ENCODE data around the gene SLC13A2.

SLC13A2 gene

DNA sequence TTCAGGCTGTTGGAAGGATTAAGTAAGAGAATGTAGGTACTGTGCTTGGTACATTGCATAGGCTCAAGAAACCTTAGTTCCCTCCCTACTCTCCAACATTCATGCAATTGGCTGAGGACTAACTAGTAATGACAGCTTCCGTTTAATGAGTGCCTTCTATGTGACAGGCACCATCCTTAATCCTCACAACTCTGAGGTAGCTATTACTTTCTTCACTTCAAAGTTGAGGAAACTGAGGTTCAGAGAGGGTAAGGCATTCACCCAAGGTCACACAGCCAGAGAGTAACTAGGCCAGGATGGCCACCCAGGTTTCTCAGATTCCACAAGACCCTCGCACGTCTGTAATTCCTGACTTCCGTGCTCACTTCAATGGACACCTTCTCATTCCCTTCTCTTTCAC lies 56.8 kb downstream of the SLC13A2 start:
- Histone ChIP-seq H3K36me3 (ENCODE audit: insufficient read depth) (no peaks in the 10 kb centered on the region), H3K4me3 (IDR thresholded peaks at IDR 0.05; ENCODE audit: insufficient read depth, low read depth, low read length) (no peak overlapping the region), H3K27me3 (ENCODE audit: insufficient read depth, low read depth) (peaks cover 54% of the 10 kb centered on the region), H4K20me1 (ENCODE audit: insufficient read depth) (no peaks in the 10 kb centered on the region), H3K79me2 (ENCODE audit: insufficient read depth, low read depth) (no peaks in the 10 kb centered on the region), H3K4me2 (no peak overlapping the region), H3K4me1 (ENCODE audit: low read depth, poor library complexity, severe bottlenecking) (no peaks in the 10 kb centered on the region), H3K27ac (no peak overlapping the region), H2AFZ (ENCODE audit: low read depth) (no peak overlapping the region), H3K9ac (no peak overlapping the region)
- TF ChIP-seq CTCF (conservative IDR thresholded peaks at IDR 0.05; ENCODE audit: low read depth, low read length), result no peak

- Histone ChIP-seq H3K79me2 (ENCODE audit: insufficient read depth, low read depth) (no peaks in the 10 kb centered on the region), H3K4me1 (ENCODE audit: low read depth, poor library complexity, severe bottlenecking) (no peaks in the 10 kb centered on the region), H3K4me3 (IDR thresholded peaks at IDR 0.05; ENCODE audit: insufficient read depth, low read depth, low read length) (no peak overlapping the region), H2AFZ (ENCODE audit: low read depth) (no peak overlapping the region), H3K36me3 (ENCODE audit: insufficient read depth) (no peaks in the 10 kb centered on the region), H3K4me2 (no peak overlapping the region), H4K20me1 (ENCODE audit: insufficient read depth) (no peaks in the 10 kb centered on the region), H3K27me3 (ENCODE audit: insufficient read depth, low read depth) (peaks cover 57% of the 10 kb centered on the region), H3K9ac (no peak overlapping the region), H3K27ac (no peak overlapping the region)
- TF ChIP-seq CTCF (conservative IDR thresholded peaks at IDR 0.05; ENCODE audit: low read depth, low read length), result no peak
These were observed 57.5 kb downstream of the SLC13A2 start for GRCh38 chr17:28530926-28531325.

- H3K4me1 ChIP-seq (ENCODE audit: low read depth, poor library complexity, severe bottlenecking), result peaks cover 6% of the 10 kb centered on the region
- no peak overlapping the region for H2AFZ ChIP-seq (ENCODE audit: low read depth)
- H3K79me2 ChIP-seq (ENCODE audit: insufficient read depth, low read depth), result no peaks in the 10 kb centered on the region
- no peak overlapping the region for H3K27ac ChIP-seq
- no peak overlapping the region for H3K9ac ChIP-seq
- H3K4me2 ChIP-seq, result no peak overlapping the region
- H3K27me3 ChIP-seq (ENCODE audit: insufficient read depth, low read depth), result peaks cover 71% of the 10 kb centered on the region
- no peaks in the 10 kb centered on the region for H3K36me3 ChIP-seq (ENCODE audit: insufficient read depth)
- no peaks in the 10 kb centered on the region for H4K20me1 ChIP-seq (ENCODE audit: insufficient read depth)
- no peak overlapping the region for H3K4me3 ChIP-seq (IDR thresholded peaks at IDR 0.05; ENCODE audit: insufficient read depth, low read depth, low read length)
- no peak for TF ChIP-seq CTCF (conservative IDR thresholded peaks at IDR 0.05; ENCODE audit: low read depth, low read length)
These were observed 58.9 kb downstream of the SLC13A2 start for GRCh38 chr17:28532050-28532960.

GRCh38 chr17:28533091-28533807 lies 59.8 kb downstream of the SLC13A2 start:
- Histone ChIP-seq H3K27me3 (ENCODE audit: insufficient read depth, low read depth) (peaks cover 81% of the 10 kb centered on the region), H3K79me2 (ENCODE audit: insufficient read depth, low read depth) (no peaks in the 10 kb centered on the region), H3K4me1 (ENCODE audit: low read depth, poor library complexity, severe bottlenecking) (peaks cover 16% of the 10 kb centered on the region), H3K4me3 (IDR thresholded peaks at IDR 0.05; ENCODE audit: insufficient read depth, low read depth, low read length) (no peak overlapping the region), H3K9ac (no peak overlapping the region), H2AFZ (ENCODE audit: low read depth) (no peak overlapping the region), H3K4me2 (no peak overlapping the region), H4K20me1 (ENCODE audit: insufficient read depth) (no peaks in the 10 kb centered on the region), H3K27ac (no peak overlapping the region), H3K36me3 (ENCODE audit: insufficient read depth) (no peaks in the 10 kb centered on the region)
- no peak for TF ChIP-seq CTCF (conservative IDR thresholded peaks at IDR 0.05; ENCODE audit: low read depth, low read length)
